RWPE1 (cell line): Measurements from ENCODE around the gene AUTS2.
A peak's percentile ranks its signal among the peaks of the same experiment; 100 is the strongest.
"Not testable (repeated sequence)": the region's sequence is repeated elsewhere in the genome, so short reads cannot be mapped to it uniquely, and the experiment has no call there.

Experiments
- CTCF ChIA-PET: fragments of 350-600 bp; sonication (Branson Sonifier 250); formaldehyde crosslinking; extraction: SDS; loops from one replicate; lab custom pipeline; 2021; lab: Yijun Ruan, JAX
- POLR2A ChIA-PET: fragments of 400-600 bp; formaldehyde crosslinking; extraction: SDS; loops from one replicate; lab custom pipeline; 2020; ENCODE audit warnings: antibody characterized with exemption; ENCODE audit not compliant: low non-redundant PET; lab: Yijun Ruan, JAX
- DNase-seq: peaks from one replicate; pipeline ENCODE4 v3.0.0; 2012; ENCODE audit warnings: low spot score
- H3K27ac ChIP-seq: fragments of 450-650 bp; 2 replicates; pipeline ENCODE4 v1.5.1; 2017
- TF ChIP-seq, protein P1 (sequence below): fragments of 450-650 bp; conservative IDR thresholded peaks from 2 replicates; pipeline ENCODE4 v1.5.1; 2017; ENCODE audit warnings: low read depth, mild to moderate bottlenecking

AUTS2 gene

DNA sequence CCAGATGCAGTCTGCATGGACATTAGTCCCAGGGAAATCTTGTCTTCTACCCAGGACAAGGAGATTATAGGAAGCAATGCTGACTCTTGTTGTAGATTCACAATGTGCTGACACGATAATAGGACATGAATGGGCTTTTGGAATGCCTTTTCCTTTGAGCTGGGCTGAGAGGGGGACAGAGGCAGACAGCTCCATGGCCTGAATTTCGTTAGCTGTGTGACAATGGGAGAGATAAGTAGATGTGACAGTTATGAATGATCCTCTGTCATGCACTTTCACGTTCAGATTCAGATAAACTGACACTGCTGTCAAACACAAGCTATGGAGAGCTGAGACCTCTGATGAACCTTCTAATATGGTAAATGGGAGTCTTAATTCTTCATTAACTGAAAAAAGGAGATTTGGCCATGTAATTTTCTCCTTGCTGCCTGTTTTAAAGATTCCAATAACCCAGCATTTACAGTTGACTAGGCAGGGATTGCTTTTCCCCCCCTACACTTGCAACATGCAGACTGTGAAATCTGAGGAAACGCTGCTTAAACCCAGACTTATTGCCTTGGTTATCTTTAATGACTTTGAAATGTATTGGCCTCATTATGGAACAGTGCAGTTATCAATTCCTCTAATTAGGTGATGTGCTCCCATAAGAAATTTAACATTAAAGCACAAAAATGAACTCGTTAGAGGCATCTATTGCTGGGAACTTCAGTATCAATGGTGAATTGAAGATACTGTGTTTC, 669.3 kb downstream of the AUTS2 start:
- no peak for DNase-seq
- TF ChIP-seq, protein P1, sequence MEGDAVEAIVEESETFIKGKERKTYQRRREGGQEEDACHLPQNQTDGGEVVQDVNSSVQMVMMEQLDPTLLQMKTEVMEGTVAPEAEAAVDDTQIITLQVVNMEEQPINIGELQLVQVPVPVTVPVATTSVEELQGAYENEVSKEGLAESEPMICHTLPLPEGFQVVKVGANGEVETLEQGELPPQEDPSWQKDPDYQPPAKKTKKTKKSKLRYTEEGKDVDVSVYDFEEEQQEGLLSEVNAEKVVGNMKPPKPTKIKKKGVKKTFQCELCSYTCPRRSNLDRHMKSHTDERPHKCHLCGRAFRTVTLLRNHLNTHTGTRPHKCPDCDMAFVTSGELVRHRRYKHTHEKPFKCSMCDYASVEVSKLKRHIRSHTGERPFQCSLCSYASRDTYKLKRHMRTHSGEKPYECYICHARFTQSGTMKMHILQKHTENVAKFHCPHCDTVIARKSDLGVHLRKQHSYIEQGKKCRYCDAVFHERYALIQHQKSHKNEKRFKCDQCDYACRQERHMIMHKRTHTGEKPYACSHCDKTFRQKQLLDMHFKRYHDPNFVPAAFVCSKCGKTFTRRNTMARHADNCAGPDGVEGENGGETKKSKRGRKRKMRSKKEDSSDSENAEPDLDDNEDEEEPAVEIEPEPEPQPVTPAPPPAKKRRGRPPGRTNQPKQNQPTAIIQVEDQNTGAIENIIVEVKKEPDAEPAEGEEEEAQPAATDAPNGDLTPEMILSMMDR: no peak
- no peak overlapping the region for H3K27ac ChIP-seq
- ChIA-PET POLR2A (no interaction called here), CTCF (no interaction called here)

GRCh38 chr7:70268179-70268578, 669.9 kb downstream of the AUTS2 start:
- no peak for DNase-seq
- CTCF ChIA-PET: no interaction called here
- POLR2A ChIA-PET: no interaction called here
- TF ChIP-seq, protein P1: no peak
- no peak overlapping the region for H3K27ac ChIP-seq

GRCh38 chr7:70270149-70270548, 671.9 kb downstream of the AUTS2 start:
- TF ChIP-seq, protein P1: no peak

GRCh38 chr7:70271617-70272081, 673.4 kb downstream of the AUTS2 start:
- no peak overlapping the region for H3K27ac ChIP-seq
- DNase-seq: peak; percentile 30
- POLR2A ChIA-PET: no interaction called here
- TF ChIP-seq, protein P1: no peak
- CTCF ChIA-PET: no interaction called here

More at GRCh38 chr7:70270149-70270548, 671.9 kb downstream of the AUTS2 start:
- ChIA-PET CTCF (no interaction called here), POLR2A (no interaction called here)
- no peak for DNase-seq
- no peak overlapping the region for H3K27ac ChIP-seq

- H3K27ac ChIP-seq, POLR2A ChIA-PET: not testable (repeated sequence)
These were observed 677.3 kb downstream of the AUTS2 start for GRCh38 chr7:70275570-70275969.

DNA sequence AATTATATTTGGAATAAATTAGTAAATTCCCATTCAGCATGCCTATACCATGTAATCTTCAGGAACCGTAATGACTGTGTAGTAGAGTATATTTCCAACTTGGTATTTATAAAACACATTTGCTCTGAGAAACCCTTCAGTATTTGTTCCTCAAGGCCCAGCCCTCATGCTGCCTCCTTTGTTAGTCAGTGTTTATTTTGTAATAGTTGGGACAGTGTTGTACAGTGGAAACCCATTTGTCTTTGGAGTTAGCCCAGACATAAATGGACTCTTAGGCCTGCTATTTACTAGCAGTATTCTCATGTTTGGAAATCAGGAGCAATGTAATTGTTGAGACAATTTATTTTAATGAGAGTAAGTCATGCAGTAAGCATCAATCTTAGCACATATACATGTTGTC, 686.9 kb downstream of the AUTS2 start:
- ChIA-PET CTCF (no interaction called here), POLR2A (no interaction called here)
- DNase-seq: no peak
- TF ChIP-seq, protein P1: no peak
- no peak overlapping the region for H3K27ac ChIP-seq

More at GRCh38 chr7:70275570-70275969, 677.3 kb downstream of the AUTS2 start:
- CTCF ChIA-PET, DNase-seq: not testable (repeated sequence)

- no peak overlapping the region for H3K27ac ChIP-seq
- DNase-seq: peak; percentile 8
- POLR2A ChIA-PET: no interaction called here
- TF ChIP-seq, protein P1: no peak
- CTCF ChIA-PET: no interaction called here
These were observed 687.6 kb downstream of the AUTS2 start for GRCh38 chr7:70285854-70286253.
